CD14-positive monocyte (primary cell): Measurements from ENCODE around the gene POC5. TPM values are rescaled to one million over a fixed set of nuclear protein-coding genes. Genes with fewer than 3 reads are reported as not detected.

Experiments
- DNase-seq, 3 donors: peaks; one replicate each; pipeline ENCODE4 v3.0.0-alpha.2; 2011 to 2022
- H2AFZ ChIP-seq: 2 replicates; pipeline ENCODE4 v1.6.0; 2012; ENCODE audit warnings: mild to moderate bottlenecking, low read depth, low read length, inconsistent platforms; ENCODE audit not compliant: insufficient read depth, poor library complexity, severe bottlenecking
- H3K27ac ChIP-seq, 2 donors: 1 replicate in 1 of 2; 2 replicates in 1 of 2; pipeline ENCODE4 v1.5.1; 2012 to 2013; ENCODE audit warnings: low read length in 2 of 2, control low read depth in 1 of 2, inconsistent platforms in 1 of 2, low read depth in 1 of 2, mild to moderate bottlenecking in 1 of 2
- H3K27me3 ChIP-seq, 2 donors: one replicate each; pipeline versions ENCODE4 v1.6.0 to v1.6.1; 2011 to 2013; ENCODE audit warnings: low read length in 2 of 2; ENCODE audit not compliant: control insufficient read depth in 2 of 2, insufficient read depth in 2 of 2
- H3K36me3 ChIP-seq, 2 donors: replicated peaks in 1 of 2; 1 replicate in 1 of 2; 2 replicates in 1 of 2; pipeline versions ENCODE4 v1.5.1 to v1.6.1; 2012 to 2013; ENCODE audit warnings: low read length in 2 of 2, control low read depth in 1 of 2, inconsistent platforms in 1 of 2, mild to moderate bottlenecking in 1 of 2; ENCODE audit not compliant: insufficient read depth in 2 of 2, control insufficient read depth in 1 of 2
- H3K4me1 ChIP-seq, 2 donors: 1 replicate in 1 of 2; 2 replicates in 1 of 2; pipeline versions ENCODE4 v1.5.1 to v1.6.1; 2012 to 2013; ENCODE audit warnings: low read length in 2 of 2, control low read depth in 1 of 2, inconsistent platforms in 1 of 2, mild to moderate bottlenecking in 1 of 2, moderate library complexity in 1 of 2; ENCODE audit not compliant: insufficient read depth in 2 of 2, control insufficient read depth in 1 of 2
- H3K4me2 ChIP-seq: replicated peaks from 2 replicates; pipeline ENCODE3; 2012; ENCODE audit warnings: low read length, moderate library complexity, mild to moderate bottlenecking; ENCODE audit not compliant: poor library complexity, severe bottlenecking; ENCODE audit errors: extremely low read depth
- H3K4me3 ChIP-seq, 3 experiments: fragments of 200-600 bp in 1 of 3; sonication (generic) in 1 of 3; replicated peaks in 1 of 3; 1 replicate in 2 of 3; 2 replicates in 1 of 3; pipeline ENCODE4 v1.5.1; 2011 to 2013; ENCODE audit warnings: low read length in 3 of 3, mild to moderate bottlenecking in 3 of 3, control low read depth in 2 of 3, low read depth in 2 of 3, inconsistent platforms in 1 of 3, moderate library complexity in 1 of 3
- H3K79me2 ChIP-seq: 2 replicates; pipeline ENCODE4 v1.6.0; 2012; ENCODE audit warnings: mild to moderate bottlenecking, control low read depth, inconsistent platforms, low read length, moderate library complexity; ENCODE audit not compliant: insufficient read depth
- H3K9ac ChIP-seq: 2 replicates; pipeline ENCODE4 v1.6.0; 2017; ENCODE audit warnings: low read length, mild to moderate bottlenecking; ENCODE audit not compliant: insufficient read depth, poor library complexity, severe bottlenecking
- H3K9me3 ChIP-seq, 2 donors: replicated peaks in 1 of 2; 1 replicate in 1 of 2; 2 replicates in 1 of 2; pipeline versions ENCODE4 v1.5.1 to v1.6.1; 2012 to 2013; ENCODE audit warnings: low read length in 2 of 2, control low read depth in 1 of 2; ENCODE audit not compliant: control insufficient read depth in 1 of 2, insufficient read depth in 1 of 2
- H4K20me1 ChIP-seq: 2 replicates; pipeline ENCODE4 v1.6.0; 2012; ENCODE audit warnings: mild to moderate bottlenecking, low read length, control low read depth, moderate library complexity; ENCODE audit not compliant: insufficient read depth
- H3K27ac Mint-ChIP-seq, 7 donors: one replicate each; pipeline ENCODE4 v1.8.0; 2020; ENCODE audit warnings: mild to moderate bottlenecking in 7 of 7, mixed read lengths in 7 of 7, moderate library complexity in 6 of 7, inconsistent platforms in 2 of 7
- H3K27me3 Mint-ChIP-seq, 3 donors: one replicate each; pipeline ENCODE4 v1.8.0; 2021 to 2022; ENCODE audit warnings: low read depth in 3 of 3, mild to moderate bottlenecking in 3 of 3, mixed read lengths in 3 of 3, moderate library complexity in 3 of 3, inconsistent platforms in 1 of 3
- H3K36me3 Mint-ChIP-seq, 2 donors: one replicate each; pipeline ENCODE4 v1.8.0; 2020; ENCODE audit warnings: mixed read lengths in 2 of 2, inconsistent platforms in 1 of 2, mild to moderate bottlenecking in 1 of 2
- H3K4me1 Mint-ChIP-seq: one replicate; pipeline ENCODE4 v1.8.0; 2020; ENCODE audit warnings: mild to moderate bottlenecking, mixed read lengths
- H3K4me3 Mint-ChIP-seq, 2 donors: one replicate each; pipeline ENCODE4 v1.8.0; 2020; ENCODE audit warnings: mild to moderate bottlenecking in 2 of 2, mixed read lengths in 2 of 2, moderate library complexity in 1 of 2
- H3K9me3 Mint-ChIP-seq, 7 donors: one replicate each; pipeline ENCODE4 v1.8.0; 2020 to 2022; ENCODE audit warnings: mixed read lengths in 7 of 7, mild to moderate bottlenecking in 6 of 7, moderate library complexity in 6 of 7, inconsistent platforms in 2 of 7
- CTCF ChIP-seq: fragments of 200-600 bp; IDR thresholded peaks from one replicate; pipeline ENCODE4 v1.8.0; 2022; ENCODE audit warnings: antibody characterized with exemption, mild to moderate bottlenecking
- WGBS: methylation state at CpG from one replicate; pipeline ENCODE4 v1.1.5; 2013; ENCODE audit warnings: missing lambda C conversion rate; ENCODE audit not compliant: insufficient coverage; 5-methylcytosine and 5-hydroxymethylcytosine counted together
- intact Hi-C, 2 donors: fragments of 100-400 bp; cut with micrococcal nuclease; formaldehyde crosslinking; loops; one replicate each; pipeline versions ENCODE4 v1.15.0 to v1.15.1; 2023
- polyA plus RNA-seq, 3 donors: library from polyadenylated mRNA; depleted of rRNA in 1 of 3; unstranded in 2 of 3; stranded (reverse) in 1 of 3; fragments of 300-500 nt in 2 of 3; fragments of >200 nt in 1 of 3; fragmentation: Illumina TruSeq in 2 of 3; gene quantifications; 1 replicate in 2 of 3; 2 replicates in 1 of 3; pipeline ENCODE4 v1.2.3, GENCODE V29; 2012 to 2021

Gene POC5
- polyA plus RNA-seq, 3 donors = 4.3 to 13.5 (median 5.5) TPM

GRCh38 chr5:75681125-75681830 is 36.0 kb downstream of the POC5 start:
- Histone ChIP-seq H3K36me3 (peaks cover 29 to 58% of the 10 kb centered on the region in 2 donors), H2AFZ (no peak overlapping the region), H3K4me2 (no peak overlapping the region), H3K9me3 (no peaks in the 10 kb centered on the region), H4K20me1 (no peaks in the 10 kb centered on the region), H3K27me3 (no peaks in the 10 kb centered on the region), H3K9ac (no peak overlapping the region), H3K79me2 (no peaks in the 10 kb centered on the region), H3K4me1 (no peaks in the 10 kb centered on the region), H3K27ac (no peak overlapping the region), H3K4me3 (no peak overlapping the region)
- no peaks in the 10 kb centered on the region for H3K9me3 Mint-ChIP-seq
- peak overlapping the region in 1 of 7 donors; percentile 36 for H3K27ac Mint-ChIP-seq
- peak; percentile 84 for TF ChIP-seq CTCF
- no peaks in the 10 kb centered on the region for H3K27me3 Mint-ChIP-seq
- no CpG with 5 or more reads among the region's 2 CpGs for WGBS
- H3K4me3 Mint-ChIP-seq = no peak overlapping the region
- H3K4me1 Mint-ChIP-seq = peaks cover 9% of the 10 kb centered on the region
- intact Hi-C loops = no loop called here
- DNase-seq = peak; percentile 15 to 57 (median 21)
- H3K36me3 Mint-ChIP-seq = peaks cover 43 to 61% of the 10 kb centered on the region in 2 donors

- peak overlapping the region in 3 of 7 donors; percentile 30 to 55 (median 55) for H3K27ac Mint-ChIP-seq
- no peak overlapping the region for H3K4me3 ChIP-seq
- H3K9ac ChIP-seq = no peak overlapping the region
- H3K27me3 Mint-ChIP-seq = no peaks in the 10 kb centered on the region
- H3K79me2 ChIP-seq = no peaks in the 10 kb centered on the region
- DNase-seq = no peak
- H3K4me2 ChIP-seq = no peak overlapping the region
- peaks cover 31 to 56% of the 10 kb centered on the region in 2 donors for H3K36me3 ChIP-seq
- TF ChIP-seq CTCF = no peak
- H3K36me3 Mint-ChIP-seq = peaks cover 45 to 51% of the 10 kb centered on the region in 2 donors
- H3K9me3 Mint-ChIP-seq = no peaks in the 10 kb centered on the region
- peaks cover 9% of the 10 kb centered on the region for H3K4me1 Mint-ChIP-seq
- no peak overlapping the region for H3K27ac ChIP-seq
- 35% methylated on average over 2 of the region's 3 CpGs for WGBS
- intact Hi-C loops = no loop called here
- no peaks in the 10 kb centered on the region for H4K20me1 ChIP-seq
- no peaks in the 10 kb centered on the region for H3K9me3 ChIP-seq
- H3K4me1 ChIP-seq = no peaks in the 10 kb centered on the region
- H2AFZ ChIP-seq = no peak overlapping the region
- no peak overlapping the region for H3K4me3 Mint-ChIP-seq
- H3K27me3 ChIP-seq = no peaks in the 10 kb centered on the region
These were observed 39.1 kb downstream of the POC5 start for GRCh38 chr5:75678155-75678554.
